ENCODE results near the gene CDKL1.
"Not testable (repeated sequence)": the region's sequence is repeated elsewhere in the genome, so short reads cannot be mapped to it uniquely, and the experiment has no call there.

The CDKL1 gene

DNA sequence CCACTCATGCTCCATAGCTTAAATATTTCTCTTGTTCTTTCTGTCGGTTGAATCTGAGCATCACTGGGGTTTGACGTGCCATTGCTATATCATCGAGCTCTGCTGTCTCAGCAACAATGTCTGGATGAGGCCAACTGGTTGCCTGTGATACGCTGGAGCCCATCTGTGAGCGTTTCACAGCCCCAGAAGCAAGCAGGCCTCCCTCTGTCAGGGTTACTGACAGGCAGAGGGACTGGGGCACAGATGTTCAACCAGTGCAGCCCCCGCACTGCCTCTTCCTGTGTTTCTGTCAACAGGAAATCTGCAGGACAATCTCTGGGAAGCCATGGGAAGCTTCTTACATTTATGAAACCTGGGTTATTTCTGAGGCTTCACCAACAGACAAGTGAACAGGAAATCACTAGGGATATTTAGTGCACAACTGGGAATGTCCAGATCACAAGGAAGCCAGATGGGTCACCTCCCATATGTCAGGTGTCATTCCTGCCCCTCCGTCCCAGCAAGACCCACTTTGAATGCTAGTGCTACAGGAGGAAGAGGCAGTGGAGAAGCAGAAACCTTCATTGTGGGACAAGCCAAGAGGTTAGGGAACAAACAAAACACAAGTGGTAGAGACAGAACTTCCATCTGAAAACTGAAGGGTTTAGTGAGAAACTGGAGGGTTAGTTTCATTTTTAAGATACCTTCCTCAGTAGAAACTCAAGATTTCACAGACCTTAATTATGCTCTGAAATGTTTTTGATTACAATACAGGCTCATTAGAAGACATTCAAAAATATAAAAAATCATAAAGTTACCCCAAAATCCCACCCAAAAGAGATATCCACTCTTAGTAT lies 60.5 kb downstream of the CDKL1 start:
- Mint-ChIP-seq H3K4me1 (peaks cover 20% of the 10 kb centered on the region), H3K36me3 (peaks cover 7% of the 10 kb centered on the region), H3K4me3 (peak overlapping the region; percentile 14), H3K9me3 (no peaks in the 10 kb centered on the region), H3K27ac (peak overlapping the region; percentile 66)
- DNase-seq (ENCODE audit: low spot score in 2 of 2) (no peak), ATAC-seq (no peak)

DNA sequence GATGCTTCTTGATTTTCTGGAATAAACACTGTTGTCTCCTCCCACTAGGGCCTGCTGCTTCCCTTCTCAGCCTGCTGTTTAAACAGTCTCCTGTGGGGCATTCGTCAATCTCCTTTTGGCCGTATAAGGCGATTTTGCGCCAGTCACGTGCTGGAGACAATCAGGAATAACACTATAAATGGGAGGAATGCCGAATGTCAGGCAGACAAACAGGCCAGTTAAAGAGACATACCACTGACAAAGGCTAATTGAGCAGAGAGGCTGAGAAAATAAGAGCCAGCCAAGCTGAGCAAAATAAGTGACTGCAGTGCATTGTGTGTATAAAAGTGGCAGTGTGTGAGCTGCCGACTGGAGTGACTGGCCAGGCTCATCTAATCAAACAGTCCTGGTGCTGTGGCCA lies 61.3 kb downstream of the CDKL1 start:
- Mint-ChIP-seq H3K27ac (peak overlapping the region; percentile 66), H3K36me3 (peaks cover 16% of the 10 kb centered on the region), H3K4me3 (no peak overlapping the region), H3K4me1 (peaks cover 20% of the 10 kb centered on the region), H3K9me3 (no peaks in the 10 kb centered on the region)
- peak in 1 of 2 donors; percentile 40 for DNase-seq (ENCODE audit: low spot score in 2 of 2)
- ATAC-seq, result no peak

DNA sequence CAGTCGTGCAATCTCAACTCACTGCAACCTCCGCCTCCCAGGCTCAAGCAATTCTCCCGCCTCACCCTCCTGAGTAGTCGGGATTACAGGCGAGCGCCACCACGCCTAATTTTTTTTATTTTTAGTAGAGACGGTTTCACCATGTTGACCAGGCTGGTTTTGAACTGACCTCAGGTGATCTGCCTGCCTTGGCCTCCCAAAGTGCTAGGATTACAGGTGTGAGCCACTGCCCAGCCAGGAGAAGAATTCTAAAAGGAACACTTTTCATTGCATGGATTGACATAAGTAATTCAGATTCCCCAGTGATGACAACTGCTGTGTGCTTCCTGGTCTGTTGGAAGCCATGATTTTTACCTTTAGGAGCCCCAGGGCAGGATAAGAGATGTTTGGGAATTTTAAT lies 62.5 kb downstream of the CDKL1 start:
- Mint-ChIP-seq H3K9me3 (no peaks in the 10 kb centered on the region), H3K27ac (no peak overlapping the region), H3K4me3 (no peak overlapping the region), H3K4me1 (peaks cover 20% of the 10 kb centered on the region), H3K36me3 (peaks cover 27% of the 10 kb centered on the region)
- DNase-seq (ENCODE audit: low spot score in 2 of 2) (no peak), ATAC-seq (no peak)

DNA sequence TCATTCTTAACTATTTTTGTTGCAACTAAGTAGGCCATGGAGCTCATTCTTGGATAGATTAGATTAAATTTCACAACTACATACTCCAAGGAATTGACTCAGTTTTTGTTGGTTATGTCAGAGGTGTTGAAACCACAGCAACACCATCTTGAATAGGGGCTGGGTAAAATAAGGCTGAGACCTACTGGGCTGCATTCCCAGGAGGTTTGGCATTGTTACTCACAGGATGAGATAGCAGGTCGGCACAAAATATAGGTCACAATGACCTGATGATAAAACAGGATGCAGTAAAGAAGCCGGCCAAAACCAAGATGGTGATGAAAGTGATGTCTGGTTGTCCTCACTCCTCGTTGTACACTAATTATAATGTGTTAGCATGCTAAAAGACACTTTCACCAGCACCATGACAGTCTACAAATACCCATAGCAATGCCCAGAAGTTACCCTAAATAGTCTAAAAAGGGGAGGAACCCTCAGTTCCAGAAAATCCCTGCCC lies 63.6 kb downstream of the CDKL1 start:
- peaks cover 32% of the 10 kb centered on the region for H3K36me3 Mint-ChIP-seq
- peaks cover 20% of the 10 kb centered on the region for H3K4me1 Mint-ChIP-seq
- H3K9me3 Mint-ChIP-seq, result no peaks in the 10 kb centered on the region
- no peak overlapping the region for H3K4me3 Mint-ChIP-seq
- H3K27ac Mint-ChIP-seq, result no peak overlapping the region
- ATAC-seq, result peak; percentile 50
- DNase-seq (ENCODE audit: low spot score in 2 of 2), result peak in 1 of 2 donors; percentile 40

DNA sequence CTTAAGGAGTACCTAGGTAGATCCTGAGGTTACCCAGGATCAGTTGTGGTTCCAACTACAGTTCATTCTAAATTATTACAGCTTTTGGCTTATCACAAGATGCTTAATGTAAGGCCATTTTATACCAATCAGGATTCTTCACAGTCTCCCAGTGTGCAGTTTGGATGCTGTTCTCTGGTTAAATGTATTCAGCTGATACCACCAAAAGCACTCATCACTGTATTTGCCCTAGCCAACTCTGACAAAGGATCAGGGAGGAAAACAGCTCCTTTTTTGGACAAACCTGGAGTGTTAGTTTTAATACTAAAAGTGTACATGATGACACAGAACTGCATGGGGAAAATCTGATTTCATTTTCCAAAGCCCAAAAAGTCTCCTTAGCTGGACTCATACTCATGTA lies 65.1 kb downstream of the CDKL1 start:
- no peak overlapping the region for H3K4me3 Mint-ChIP-seq
- DNase-seq (ENCODE audit: low spot score in 2 of 2) (no peak), ATAC-seq (no peak)
- peaks cover 47% of the 10 kb centered on the region for H3K36me3 Mint-ChIP-seq
- H3K9me3 Mint-ChIP-seq, result no peaks in the 10 kb centered on the region
- no peak overlapping the region for H3K27ac Mint-ChIP-seq
- peaks cover 20% of the 10 kb centered on the region for H3K4me1 Mint-ChIP-seq

DNA sequence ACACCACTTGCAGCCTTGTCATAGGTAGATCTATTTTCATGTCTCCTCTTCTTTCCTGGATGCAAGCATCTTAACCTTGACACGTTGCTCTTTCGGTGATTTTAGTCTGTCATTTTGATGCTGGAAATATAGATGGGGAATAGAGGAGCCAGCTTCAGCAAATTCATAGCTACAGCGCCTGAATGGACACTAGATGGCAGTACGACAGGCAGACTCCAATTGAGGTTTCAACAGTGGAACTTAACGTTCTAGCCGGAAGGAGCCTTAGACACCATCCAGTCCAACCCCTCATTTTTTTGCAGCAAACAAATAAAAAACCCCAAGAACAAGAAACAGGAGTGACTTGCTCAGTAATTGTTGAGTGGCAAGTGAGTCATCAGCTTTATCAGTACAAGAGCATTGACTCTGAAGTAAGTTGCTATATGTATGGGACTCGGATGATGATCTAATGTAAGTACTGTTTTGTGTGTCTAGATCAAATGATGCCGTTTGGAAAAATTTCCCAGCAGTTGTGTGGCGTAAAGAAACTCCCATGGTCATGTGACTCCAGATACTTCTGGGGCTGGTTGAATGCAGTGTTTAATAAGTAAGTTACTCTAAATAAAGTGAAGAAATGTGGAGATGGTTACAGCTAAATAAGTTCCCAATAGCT lies 75.5 kb downstream of the CDKL1 start:
- ATAC-seq (peak; percentile 99), DNase-seq (ENCODE audit: low spot score in 2 of 2) (peak; percentile 43 to 79)
- no peak overlapping the region for H3K27ac Mint-ChIP-seq
- no peak overlapping the region for H3K4me3 Mint-ChIP-seq
- H3K4me1 Mint-ChIP-seq, result peaks cover 11% of the 10 kb centered on the region
- no peaks in the 10 kb centered on the region for H3K9me3 Mint-ChIP-seq
- peaks cover 52% of the 10 kb centered on the region for H3K36me3 Mint-ChIP-seq

DNA sequence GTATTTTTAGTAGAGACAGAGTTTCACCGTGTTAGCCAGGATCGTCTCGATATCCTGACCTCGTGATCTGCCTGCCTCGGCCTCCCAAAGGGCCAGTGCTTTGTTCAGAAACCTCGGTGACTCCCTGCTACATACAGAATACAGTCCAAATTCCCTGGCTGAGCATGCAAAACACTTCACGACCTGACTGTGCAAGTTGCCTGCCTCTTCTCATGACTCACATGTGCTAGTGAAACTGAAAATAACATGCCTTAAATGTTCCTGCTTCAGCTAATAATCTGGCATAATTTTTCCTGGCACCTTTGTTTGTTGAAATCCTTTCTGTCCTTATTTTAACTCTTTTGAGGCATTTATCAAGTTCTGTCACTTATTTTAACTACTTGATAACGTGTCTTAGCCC lies 76.4 kb downstream of the CDKL1 start:
- Mint-ChIP-seq H3K4me1 (peaks cover 14% of the 10 kb centered on the region), H3K27ac (no peak overlapping the region), H3K4me3 (no peak overlapping the region), H3K36me3 (peaks cover 43% of the 10 kb centered on the region), H3K9me3 (no peaks in the 10 kb centered on the region)
- DNase-seq (ENCODE audit: low spot score in 2 of 2) (no peak), ATAC-seq (peak; percentile 19)

DNA sequence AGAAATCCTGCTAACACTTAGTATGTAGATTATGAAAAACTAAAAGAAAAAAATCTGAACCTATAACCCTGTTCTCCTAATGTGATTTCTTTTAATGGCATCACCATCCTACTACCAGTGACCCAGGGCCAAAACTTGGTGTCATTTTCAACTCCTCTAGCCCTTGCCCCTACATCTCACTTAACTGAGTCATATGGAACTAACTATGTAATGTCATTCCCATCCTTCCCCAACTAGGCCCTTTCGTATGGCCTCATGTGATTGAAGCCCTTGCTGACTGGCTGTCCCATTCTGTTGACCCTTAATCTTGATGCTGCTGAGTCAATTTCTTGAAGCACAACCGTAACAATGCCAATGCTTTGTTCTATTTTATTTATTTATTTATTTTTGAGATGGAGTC lies 77.0 kb downstream of the CDKL1 start:
- H3K9me3 Mint-ChIP-seq, result no peaks in the 10 kb centered on the region
- H3K4me1 Mint-ChIP-seq, result peaks cover 14% of the 10 kb centered on the region
- H3K36me3 Mint-ChIP-seq, result peaks cover 43% of the 10 kb centered on the region
- ATAC-seq (no peak), DNase-seq (ENCODE audit: low spot score in 2 of 2) (no peak)
- H3K4me3 Mint-ChIP-seq, result no peak overlapping the region
- no peak overlapping the region for H3K27ac Mint-ChIP-seq

DNA sequence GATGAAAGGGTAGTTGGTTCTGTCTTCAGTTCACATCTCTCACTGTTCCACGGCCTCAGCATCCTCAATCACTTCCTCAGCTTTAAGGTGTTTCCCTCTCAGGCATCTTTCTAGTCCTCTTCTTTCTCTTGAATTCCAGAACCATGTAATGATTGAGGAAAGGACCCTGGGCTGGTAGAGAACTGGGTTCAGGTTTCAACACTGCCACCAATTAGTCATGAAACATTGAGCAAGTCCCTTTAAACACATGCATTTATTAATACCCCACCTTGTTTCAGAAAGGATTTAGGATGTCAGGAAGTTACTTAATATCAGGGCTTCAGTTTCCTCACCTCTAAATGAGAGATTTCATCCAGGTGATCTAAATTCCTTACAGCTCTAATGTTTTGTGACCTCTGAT lies 77.4 kb downstream of the CDKL1 start:
- Mint-ChIP-seq H3K27ac (no peak overlapping the region), H3K36me3 (peaks cover 39% of the 10 kb centered on the region), H3K9me3 (no peaks in the 10 kb centered on the region), H3K4me3 (no peak overlapping the region), H3K4me1 (peaks cover 16% of the 10 kb centered on the region)
- ATAC-seq (no peak), DNase-seq (ENCODE audit: low spot score in 2 of 2) (no peak)

DNA sequence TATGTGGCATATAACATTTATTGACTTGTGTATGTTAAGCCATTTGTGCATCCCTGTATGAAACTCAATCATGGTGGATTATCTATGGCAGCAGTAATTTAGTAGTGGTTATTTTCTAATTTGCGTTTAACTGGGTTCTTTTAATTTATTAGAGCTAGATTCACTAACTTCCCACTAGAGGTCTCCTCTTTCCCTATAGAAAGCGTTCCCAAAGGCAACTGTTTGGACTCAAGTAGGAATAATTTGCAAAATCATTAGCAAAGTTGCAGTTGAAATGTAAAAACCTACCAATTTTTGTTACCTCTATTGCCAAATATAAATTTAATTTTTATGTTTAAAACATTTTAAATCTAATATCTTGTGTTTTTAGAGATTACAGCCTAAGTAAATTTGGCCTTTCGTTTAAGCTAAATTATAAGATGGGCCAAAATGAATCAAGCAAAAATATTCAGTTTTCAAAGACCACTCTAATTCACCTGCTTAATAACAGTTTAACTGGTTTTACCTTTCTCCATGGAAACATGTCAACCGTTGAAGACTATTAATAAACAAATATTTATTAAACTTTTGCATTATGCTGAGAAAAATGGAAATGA lies 78.6 kb downstream of the CDKL1 start:
- Mint-ChIP-seq H3K9me3 (no peaks in the 10 kb centered on the region), H3K27ac (no peak overlapping the region), H3K4me3 (no peak overlapping the region), H3K4me1 (peaks cover 26% of the 10 kb centered on the region), H3K36me3 (peaks cover 28% of the 10 kb centered on the region)
- ATAC-seq (no peak), DNase-seq (ENCODE audit: low spot score in 2 of 2) (no peak)

DNA sequence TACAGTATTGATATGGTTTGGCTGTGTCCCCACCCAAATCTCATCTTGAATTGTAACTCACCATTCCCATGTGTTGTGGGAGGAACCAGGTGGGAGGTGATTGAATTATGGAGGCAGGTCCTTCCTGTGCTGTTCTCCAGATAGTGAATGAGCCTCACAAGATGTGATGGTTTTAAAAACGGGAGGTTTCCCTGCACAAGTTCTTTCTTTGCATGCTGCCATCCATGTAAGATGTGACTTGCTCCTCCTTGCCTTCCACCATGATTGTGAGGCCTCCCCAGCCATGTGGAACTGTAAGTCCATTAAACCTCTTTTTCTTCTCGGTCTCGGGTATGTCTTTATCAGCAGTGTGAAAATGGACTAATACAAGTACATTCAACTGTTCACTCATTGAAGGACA lies 82.6 kb downstream of the CDKL1 start:
- not testable (repeated sequence) for DNase-seq (ENCODE audit: low spot score in 2 of 2); H3K9me3 Mint-ChIP-seq; ATAC-seq; H3K27ac Mint-ChIP-seq
- Mint-ChIP-seq H3K4me1 (peaks cover 40% of the 10 kb centered on the region), H3K4me3 (peak overlapping the region; percentile 88), H3K36me3 (peaks cover 37% of the 10 kb centered on the region)

DNA sequence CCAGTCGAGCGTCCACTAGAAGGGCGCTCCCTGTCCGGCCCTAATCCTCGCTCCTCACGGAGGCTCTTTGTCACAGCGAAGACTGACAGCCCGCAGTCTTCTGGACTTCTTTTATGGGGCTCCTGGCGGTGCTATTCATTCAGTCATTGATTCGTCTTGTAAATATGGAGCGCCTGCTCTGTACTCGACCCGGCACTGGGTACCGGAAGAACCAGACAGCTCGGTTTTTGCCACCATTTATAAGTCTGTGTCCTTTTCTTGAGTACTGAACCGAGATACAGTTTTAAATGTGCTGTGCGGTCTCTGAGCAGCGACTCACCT lies 84.0 kb downstream of the CDKL1 start:
- Mint-ChIP-seq H3K4me1 (peaks cover 33% of the 10 kb centered on the region), H3K4me3 (peak overlapping the region; percentile 88), H3K27ac (peak overlapping the region; percentile 95), H3K36me3 (peaks cover 38% of the 10 kb centered on the region), H3K9me3 (no peaks in the 10 kb centered on the region)
- peak; percentile 61 for ATAC-seq
- no peak for DNase-seq (ENCODE audit: low spot score in 2 of 2)

DNA sequence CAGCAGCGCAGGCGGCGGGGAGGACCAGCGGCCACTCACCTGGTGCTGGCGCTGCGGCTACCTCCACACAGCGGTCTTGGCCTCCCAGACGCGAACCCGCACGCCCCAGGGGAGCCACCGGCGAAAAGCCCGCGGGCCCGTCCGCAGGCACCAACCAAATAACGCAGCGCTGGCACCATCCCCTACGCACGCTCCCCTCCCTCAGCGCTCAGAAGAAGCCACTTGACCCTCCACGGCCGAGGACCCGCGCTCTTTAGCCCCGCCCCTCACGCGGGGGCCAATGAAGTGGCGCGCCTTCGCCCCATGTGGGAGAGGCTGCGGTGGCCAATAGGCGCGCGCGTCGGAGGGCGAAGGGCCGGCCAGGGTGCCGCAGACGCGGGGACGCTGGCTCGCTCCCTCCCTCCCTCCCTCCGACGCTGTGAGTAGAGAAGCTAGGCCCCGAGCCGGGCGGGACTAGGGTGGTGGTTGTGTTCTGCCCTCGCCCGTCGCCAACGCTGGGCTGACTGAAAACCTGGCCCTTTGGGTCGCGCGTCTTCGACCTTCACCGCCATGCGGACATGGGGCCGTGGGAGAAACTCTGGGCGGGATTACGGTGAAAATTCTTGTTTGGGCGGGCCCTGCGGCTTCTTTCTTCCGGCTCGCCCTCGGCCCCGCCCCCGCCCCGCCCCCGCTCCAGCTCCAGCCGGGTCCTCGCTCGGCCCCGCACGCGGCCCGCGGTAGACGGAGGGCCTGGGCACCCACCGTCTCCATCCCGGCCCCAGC lies 84.5 kb downstream of the CDKL1 start, which contains the start of the genes DMAC2L and L2HGDH:
Gene DMAC2L (plus strand): TSS at position 353 of the 762 bp plus-strand sequence. CDS start 9,164 bp downstream, outside the sequence.
Gene L2HGDH (minus strand): TSS at position 258 of the 762 bp plus-strand sequence. CDS start 79 bp downstream, at position 179.
- Mint-ChIP-seq H3K27ac (peak within 1 kb of the TSS; percentile 95), H3K36me3 (peaks cover 35% of the 10 kb centered on the region), H3K4me1 (peaks cover 33% of the 10 kb centered on the region), H3K9me3 (no peaks in the 10 kb centered on the region), H3K4me3 (peak within 1 kb of the TSS; percentile 88)
- DNase-seq (ENCODE audit: low spot score in 2 of 2), result peak; percentile 86 to 96
- peak; percentile 95 for ATAC-seq

DNA sequence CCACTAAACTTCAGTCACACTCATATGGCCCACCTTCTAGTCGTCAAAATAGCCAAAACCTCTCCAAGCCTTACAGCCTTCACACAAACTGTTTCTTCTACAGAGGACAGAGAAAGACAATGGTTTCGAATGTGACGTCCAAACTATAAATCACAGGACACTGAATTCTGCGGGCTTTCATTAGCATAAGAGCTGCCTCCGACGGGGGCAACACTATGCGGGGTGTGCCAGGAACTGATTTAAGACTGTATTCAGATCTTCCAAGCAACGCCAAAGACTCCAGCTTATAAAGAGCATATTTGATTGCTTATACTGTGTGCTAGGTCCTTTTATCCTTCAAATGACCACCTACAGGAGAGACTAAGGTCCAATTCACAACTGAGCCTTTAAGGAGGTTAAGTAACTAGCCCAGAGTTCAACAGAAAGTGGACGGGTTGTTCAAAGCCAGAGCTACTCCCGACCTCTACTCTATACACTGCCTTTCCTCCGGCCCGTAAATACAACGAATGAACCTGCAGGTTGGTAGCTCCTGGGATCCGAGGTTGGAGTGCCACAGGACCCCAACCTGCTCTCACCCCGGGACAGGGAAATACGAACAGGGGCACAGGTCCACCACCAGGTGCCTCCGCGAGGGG lies 85.2 kb downstream of the CDKL1 start:
- Mint-ChIP-seq H3K27ac (peak overlapping the region; percentile 95), H3K9me3 (no peaks in the 10 kb centered on the region), H3K36me3 (peaks cover 30% of the 10 kb centered on the region), H3K4me3 (peak overlapping the region; percentile 88), H3K4me1 (peaks cover 33% of the 10 kb centered on the region)
- DNase-seq (ENCODE audit: low spot score in 2 of 2) (no peak), ATAC-seq (no peak)

Data from stimulated activated effector memory CD8-positive, alpha-beta T cell treated with anti-CD3 and anti-CD28 coated beads, Interleukin-12 subunit alpha, Interleukin-12 subunit beta, amount 100 ng/mL, for 72 hours (primary cell).